Urothelium cell line (cell line): ENCODE results near the gene CXorf49.
"Not testable (repeated sequence)": the region's sequence is repeated elsewhere in the genome, so short reads cannot be mapped to it uniquely, and the experiment has no call there.

Experiments used
- DNase-seq: peaks from one replicate; pipeline ENCODE4 v3.0.0; 2011; ENCODE audit warnings: low spot score, mixed read lengths
- FAIRE-seq: peaks from 2 replicates; lab custom pipeline; 2011; peaks lifted over from hg19 to GRCh38; lab: Jason Lieb, UNC

CXorf49 gene

GRCh38 chrX:71718185-71718584, at the start of gene CXorf49:
CXorf49 (minus strand) TSS chrX:71718285; CDS start chrX:71718151, 134 bp downstream.
- not testable (repeated sequence) for FAIRE-seq, DNase-seq

GRCh38 chrX:71767134-71767533, 49.0 kb upstream of the CXorf49 start:
- not testable (repeated sequence) for FAIRE-seq, DNase-seq

GRCh38 chrX:71765613-71766012, 47.5 kb upstream of the CXorf49 start:
- not testable (repeated sequence) for FAIRE-seq, DNase-seq

- DNase-seq, FAIRE-seq: not testable (repeated sequence)
Observed at GRCh38 chrX:71764832-71765231, 46.7 kb upstream of the CXorf49 start.

- not testable (repeated sequence) for FAIRE-seq, DNase-seq
Observed at GRCh38 chrX:71763049-71763448, 45.0 kb upstream of the CXorf49 start, which contains the start of gene CXorf49B. CXorf49B (plus strand) TSS chrX:71763349; CDS start chrX:71763424, 75 bp downstream.

- DNase-seq, FAIRE-seq: not testable (repeated sequence)
Observed at GRCh38 chrX:71760688-71761281, 42.7 kb upstream of the CXorf49 start.

- DNase-seq, FAIRE-seq: not testable (repeated sequence)
Observed at GRCh38 chrX:71720289-71720886, 2.3 kb upstream of the CXorf49 start.

- DNase-seq, FAIRE-seq: not testable (repeated sequence)
Observed at GRCh38 chrX:71719195-71719594, 1.1 kb upstream of the CXorf49 start.

GRCh38 chrX:71716323-71716722, 1.8 kb downstream of the CXorf49 start:
- not testable (repeated sequence) for DNase-seq, FAIRE-seq

- DNase-seq, FAIRE-seq: not testable (repeated sequence)
Observed at GRCh38 chrX:71715551-71715950, 2.5 kb downstream of the CXorf49 start.

- not testable (repeated sequence) for FAIRE-seq, DNase-seq
Observed at GRCh38 chrX:71714064-71714463, 4.0 kb downstream of the CXorf49 start.

GRCh38 chrX:71702853-71703252, 15.2 kb downstream of the CXorf49 start:
- DNase-seq, FAIRE-seq: not testable (repeated sequence)

GRCh38 chrX:71699023-71699344, 19.1 kb downstream of the CXorf49 start:
- FAIRE-seq, DNase-seq: not testable (repeated sequence)

- FAIRE-seq, DNase-seq: not testable (repeated sequence)
Observed at GRCh38 chrX:71698299-71699022, 19.6 kb downstream of the CXorf49 start.

GRCh38 chrX:71697466-71698298, 20.4 kb downstream of the CXorf49 start:
- DNase-seq, FAIRE-seq: not testable (repeated sequence)

- DNase-seq, FAIRE-seq: not testable (repeated sequence)
Observed at GRCh38 chrX:71696641-71697465, 21.2 kb downstream of the CXorf49 start.

GRCh38 chrX:71679575-71680207, 38.4 kb downstream of the CXorf49 start:
- FAIRE-seq (no peak), DNase-seq (no peak)

- FAIRE-seq, DNase-seq: not testable (repeated sequence)
Observed at GRCh38 chrX:71677195-71677594, 40.9 kb downstream of the CXorf49 start.
